Fibroblast of mammary gland (primary cell): ENCODE data around the gene SYT14.
"Not testable (repeated sequence)": the region's sequence is repeated elsewhere in the genome, so short reads cannot be mapped to it uniquely, and the experiment has no call there.

Experiments used
- DNase-seq: peaks from one replicate; pipeline ENCODE4 v3.0.0-alpha.2; 2010; ENCODE audit warnings: low read depth
- H3K4me3 ChIP-seq: 2 replicates; pipeline ENCODE4 v1.5.1; 2011; ENCODE audit warnings: low read depth, mild to moderate bottlenecking, low read length, moderate library complexity; ENCODE audit not compliant: control insufficient read depth
- TF ChIP-seq, protein P1 (sequence below): conservative IDR thresholded peaks from 2 replicates; pipeline ENCODE4 v1.5.1; 2011; ENCODE audit warnings: low read depth, low read length, inconsistent platforms; ENCODE audit not compliant: control insufficient read depth, insufficient read depth

The SYT14 gene

DNA sequence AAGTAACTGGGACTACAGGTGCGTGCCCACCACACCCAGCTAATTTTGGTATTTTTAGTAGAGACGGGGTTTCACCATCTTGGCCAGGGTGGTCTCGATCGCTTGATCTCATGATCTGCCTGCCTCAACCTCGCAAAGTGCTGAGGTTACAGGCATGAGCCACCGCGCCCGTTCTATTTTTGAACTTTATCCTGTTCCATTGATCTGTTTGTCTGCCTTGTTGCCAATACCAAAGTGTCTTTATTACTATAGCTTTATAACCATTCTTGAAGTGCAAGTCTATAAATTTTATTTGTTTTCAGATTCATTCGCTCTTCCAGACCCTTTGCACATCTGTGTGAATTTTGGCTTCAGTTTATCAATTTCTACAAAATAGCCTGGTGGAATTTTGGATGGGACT lies 28.0 kb downstream of the SYT14 start:
- TF ChIP-seq, protein P1, sequence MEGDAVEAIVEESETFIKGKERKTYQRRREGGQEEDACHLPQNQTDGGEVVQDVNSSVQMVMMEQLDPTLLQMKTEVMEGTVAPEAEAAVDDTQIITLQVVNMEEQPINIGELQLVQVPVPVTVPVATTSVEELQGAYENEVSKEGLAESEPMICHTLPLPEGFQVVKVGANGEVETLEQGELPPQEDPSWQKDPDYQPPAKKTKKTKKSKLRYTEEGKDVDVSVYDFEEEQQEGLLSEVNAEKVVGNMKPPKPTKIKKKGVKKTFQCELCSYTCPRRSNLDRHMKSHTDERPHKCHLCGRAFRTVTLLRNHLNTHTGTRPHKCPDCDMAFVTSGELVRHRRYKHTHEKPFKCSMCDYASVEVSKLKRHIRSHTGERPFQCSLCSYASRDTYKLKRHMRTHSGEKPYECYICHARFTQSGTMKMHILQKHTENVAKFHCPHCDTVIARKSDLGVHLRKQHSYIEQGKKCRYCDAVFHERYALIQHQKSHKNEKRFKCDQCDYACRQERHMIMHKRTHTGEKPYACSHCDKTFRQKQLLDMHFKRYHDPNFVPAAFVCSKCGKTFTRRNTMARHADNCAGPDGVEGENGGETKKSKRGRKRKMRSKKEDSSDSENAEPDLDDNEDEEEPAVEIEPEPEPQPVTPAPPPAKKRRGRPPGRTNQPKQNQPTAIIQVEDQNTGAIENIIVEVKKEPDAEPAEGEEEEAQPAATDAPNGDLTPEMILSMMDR, result no peak
- no peak overlapping the region for H3K4me3 ChIP-seq
- no peak for DNase-seq

DNA sequence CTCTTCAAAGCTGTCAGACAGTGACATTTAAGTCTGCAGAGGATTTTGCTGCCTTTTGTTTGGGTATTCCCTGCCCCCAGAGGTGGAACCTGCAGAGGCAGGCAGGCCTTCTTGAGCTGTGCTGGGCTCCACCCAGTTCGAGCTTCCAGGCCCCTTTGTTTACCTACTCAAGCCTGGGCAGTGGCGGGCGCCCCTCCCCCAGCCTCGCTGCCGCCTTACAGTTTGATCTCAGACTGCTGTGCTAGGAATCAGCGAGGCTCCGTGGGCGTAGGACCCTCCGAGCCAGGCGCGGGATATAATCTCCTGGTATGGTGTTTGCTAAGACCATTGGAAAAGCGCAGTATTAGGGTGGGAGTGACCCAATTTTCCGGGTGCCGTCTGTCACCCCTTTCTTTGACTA lies 40.7 kb downstream of the SYT14 start:
- not testable (repeated sequence) for DNase-seq, H3K4me3 ChIP-seq

DNA sequence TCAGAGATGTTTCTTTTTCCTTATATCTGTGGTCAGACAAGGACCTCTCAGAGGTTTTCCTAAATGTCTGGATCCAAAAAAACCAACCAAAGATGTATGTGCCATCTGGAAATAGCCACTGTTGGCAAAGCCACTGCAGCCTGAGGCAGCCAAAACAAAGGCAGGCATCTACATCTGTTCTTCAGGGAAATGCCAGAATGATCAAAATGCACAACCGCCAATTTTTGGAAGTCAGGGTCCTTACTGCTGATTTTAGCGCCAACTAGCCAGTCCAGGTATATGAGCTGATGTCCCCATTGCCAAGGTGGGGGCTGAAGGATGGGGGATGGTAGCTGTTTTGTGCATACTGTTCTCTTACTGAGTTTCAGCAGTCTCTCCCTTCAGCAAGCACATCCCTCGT lies 45.9 kb downstream of the SYT14 start:
- TF ChIP-seq, protein P1, result no peak
- DNase-seq, result no peak
- no peak overlapping the region for H3K4me3 ChIP-seq

DNA sequence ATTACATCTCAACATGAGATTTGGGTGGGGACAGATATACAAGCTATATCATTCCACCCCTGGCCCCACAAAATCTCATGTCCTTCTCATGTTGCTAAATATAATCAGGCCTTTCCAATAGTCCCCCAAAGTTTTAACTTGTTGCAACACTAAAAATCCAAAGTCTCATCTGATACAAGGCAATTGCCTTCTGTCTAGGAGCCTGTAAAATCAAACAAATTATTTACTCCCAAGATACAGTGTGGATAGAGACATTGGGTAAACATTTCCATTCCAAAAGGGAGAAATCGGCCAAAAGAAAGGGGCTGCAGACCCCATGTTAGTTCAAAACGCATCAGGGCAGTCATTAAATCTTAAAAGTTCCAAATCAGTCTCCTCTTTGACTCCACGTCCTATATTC lies 47.0 kb downstream of the SYT14 start:
- no peak for DNase-seq
- TF ChIP-seq, protein P1, result no peak
- H3K4me3 ChIP-seq, result no peak overlapping the region

DNA sequence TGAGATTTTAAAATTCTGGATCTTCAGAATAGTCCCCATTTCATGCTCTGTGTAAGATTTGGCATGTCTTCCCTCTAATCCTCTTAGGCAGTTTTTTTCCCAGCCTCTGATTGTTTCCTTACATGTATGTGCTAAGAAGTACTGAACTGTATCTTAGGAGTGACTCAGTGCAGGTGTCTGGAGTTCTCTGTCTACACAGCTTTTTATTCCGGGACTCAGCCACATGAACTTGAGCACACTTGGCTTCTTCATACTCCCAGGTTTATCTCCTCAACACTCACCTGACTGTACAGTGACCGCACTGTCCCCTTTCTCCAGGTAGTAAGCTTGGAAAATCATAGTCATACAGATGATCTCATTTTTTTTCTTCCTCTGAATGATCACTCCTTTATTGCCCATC lies 50.7 kb downstream of the SYT14 start:
- no peak overlapping the region for H3K4me3 ChIP-seq
- no peak for DNase-seq
- TF ChIP-seq, protein P1, result no peak

DNA sequence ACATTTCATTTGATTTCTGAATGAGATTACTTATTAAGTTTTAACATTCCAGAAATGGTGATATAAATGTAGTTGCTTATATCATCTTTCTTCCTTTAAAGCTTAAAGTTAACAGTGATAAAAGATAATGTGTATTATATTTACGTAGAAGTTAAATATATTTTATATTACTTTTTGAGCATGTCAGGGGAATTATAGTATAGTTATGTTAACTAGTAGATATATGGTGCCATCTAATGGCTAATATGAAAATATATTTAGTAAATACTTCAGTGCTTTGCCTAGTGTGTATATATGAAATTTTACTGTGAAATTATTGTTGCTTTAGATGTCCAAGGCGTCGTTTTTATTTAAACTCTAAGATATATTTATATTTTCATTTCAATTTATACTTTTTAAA lies 51.5 kb downstream of the SYT14 start:
- no peak overlapping the region for H3K4me3 ChIP-seq
- TF ChIP-seq, protein P1, result peak; percentile 27
- peak; percentile 25 for DNase-seq

DNA sequence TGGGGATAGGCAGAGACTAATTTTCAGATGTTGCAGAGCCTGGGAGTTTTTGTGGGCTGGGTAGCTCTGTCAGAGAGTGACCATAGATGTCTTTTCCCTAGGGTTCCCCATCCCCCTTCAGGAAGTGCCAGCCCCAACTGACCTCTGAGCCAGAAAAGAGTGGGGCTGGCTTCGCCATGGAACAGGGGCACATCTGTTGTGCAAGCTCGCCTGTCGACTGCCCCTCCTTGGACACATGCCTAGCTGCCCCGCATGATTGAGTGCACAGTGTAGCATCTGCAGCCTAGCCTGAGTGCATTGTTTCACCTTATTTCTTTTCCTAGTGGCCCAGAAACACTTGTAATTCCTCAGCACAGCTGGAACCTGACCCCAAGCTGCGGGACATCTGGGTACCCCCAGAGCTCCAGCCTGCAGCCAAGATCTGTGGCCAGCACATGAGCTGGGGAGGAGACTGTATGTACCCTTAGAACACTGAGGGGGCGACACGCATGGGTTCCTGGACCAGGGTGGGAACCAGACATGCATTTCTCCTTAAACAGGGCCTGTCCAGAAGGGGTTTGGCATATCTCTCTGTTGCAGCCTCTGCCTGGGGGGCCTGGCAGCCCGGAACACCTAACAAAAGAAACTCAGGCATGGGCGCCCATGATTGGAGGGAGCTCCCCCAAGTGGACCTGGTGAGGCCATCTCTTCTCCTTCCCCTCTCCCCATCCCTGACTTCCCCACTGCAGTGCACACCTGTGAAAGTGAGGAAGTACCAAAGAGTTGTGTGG lies 55.2 kb downstream of the SYT14 start:
- TF ChIP-seq, protein P1, result no peak
- no peak overlapping the region for H3K4me3 ChIP-seq
- DNase-seq, result no peak
